Activated gamma-delta T cell treated with anti-CD3 and anti-CD28 coated beads, Interleukin-2, amount 50 U/mL, for 16 hours (primary cell): Measurements from ENCODE around the gene FBXO30.

Experiments
- DNase-seq: peaks from one replicate; pipeline ENCODE4 v3.0.0-alpha.2; 2020; ENCODE audit warnings: low read depth

Gene FBXO30

DNA sequence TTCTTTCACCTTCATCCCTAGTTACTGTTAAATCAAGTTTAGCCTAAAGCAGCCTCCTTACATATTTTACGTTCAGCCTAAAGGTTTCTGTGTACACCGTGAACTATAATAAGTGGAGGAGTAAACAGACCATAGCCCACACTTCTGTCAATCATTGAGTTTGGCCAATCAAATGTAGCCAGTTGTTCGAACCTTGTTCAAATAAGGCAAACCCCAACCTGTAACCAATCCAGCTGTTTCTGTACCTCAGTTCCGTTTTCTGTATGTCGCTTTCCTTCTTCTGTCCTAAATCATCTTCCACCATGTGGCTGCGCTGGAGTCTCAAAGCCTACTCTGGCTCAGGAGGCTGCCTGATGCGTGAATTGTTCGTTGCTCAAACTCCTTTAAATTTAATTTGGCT is 1.8 kb upstream of the FBXO30 start:
- DNase-seq = no peak

DNA sequence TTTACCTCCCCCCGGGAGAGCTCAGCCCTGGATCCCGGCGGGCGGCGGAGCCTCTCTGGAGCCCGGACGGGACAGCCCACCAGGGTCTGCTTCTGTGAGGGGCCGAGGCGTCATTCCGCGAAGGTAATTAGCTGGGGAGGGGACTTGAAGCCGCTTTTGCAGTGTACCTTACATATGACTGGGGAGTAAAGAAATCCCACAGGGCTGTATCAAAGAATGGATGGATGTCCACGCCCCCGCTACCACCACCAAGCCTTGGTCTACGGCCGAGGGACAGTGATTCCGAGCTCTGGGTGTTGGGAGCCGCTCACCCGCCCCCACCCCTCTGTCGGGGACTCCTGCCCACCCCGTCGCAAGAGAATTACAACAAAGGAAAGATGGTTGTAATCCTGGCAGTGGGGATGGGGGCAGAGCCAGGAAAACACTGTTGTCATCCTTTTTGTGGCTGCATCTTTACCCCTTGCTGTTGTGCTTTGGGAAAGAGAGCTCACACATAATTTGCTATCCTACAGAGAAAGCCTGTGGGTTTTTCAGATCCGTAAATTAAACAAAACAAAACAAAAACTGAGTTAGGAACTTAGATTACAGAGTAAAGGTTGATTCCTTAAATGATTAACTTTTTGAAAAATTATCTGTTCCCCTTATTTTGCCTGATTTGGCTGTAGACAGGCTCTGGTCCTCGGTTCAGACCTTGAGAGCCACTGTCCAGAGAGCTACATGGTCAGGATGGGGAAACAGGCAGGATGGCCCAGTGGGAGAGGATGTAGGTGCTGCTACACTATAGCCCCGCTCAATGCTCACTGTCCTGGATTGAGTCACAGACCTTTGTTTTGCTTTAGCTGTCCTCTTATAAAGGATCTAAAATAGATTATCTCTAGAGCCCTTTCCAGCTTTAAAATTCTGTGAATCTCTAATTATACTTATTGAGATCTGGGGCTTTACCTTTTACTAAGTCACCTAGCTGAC is 997 bp upstream of the FBXO30 start:
- DNase-seq = no peak

DNA sequence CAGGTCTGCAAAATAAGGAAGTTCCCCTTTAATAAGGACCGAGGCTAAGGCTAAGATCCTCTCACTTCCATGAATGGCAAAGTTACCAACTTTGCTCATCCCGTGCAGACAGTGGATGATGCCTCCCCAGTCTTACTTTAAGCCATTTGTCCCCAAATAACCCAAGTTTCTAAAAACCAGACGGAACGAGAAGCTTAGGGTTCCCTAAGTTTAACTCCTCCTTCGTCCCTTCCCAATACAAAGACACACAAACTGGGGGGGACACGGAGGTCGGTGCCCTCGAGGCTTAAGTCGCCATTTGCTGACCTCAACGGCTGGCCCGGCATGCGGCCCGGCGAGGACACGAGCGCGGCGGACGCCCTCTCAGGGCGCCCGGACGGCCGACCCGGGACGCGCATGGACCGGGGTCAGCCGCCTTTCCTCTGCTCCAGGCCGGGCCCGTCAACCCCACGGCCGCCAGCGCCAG is 527 bp downstream of the FBXO30 start:
- no peak for DNase-seq

DNA sequence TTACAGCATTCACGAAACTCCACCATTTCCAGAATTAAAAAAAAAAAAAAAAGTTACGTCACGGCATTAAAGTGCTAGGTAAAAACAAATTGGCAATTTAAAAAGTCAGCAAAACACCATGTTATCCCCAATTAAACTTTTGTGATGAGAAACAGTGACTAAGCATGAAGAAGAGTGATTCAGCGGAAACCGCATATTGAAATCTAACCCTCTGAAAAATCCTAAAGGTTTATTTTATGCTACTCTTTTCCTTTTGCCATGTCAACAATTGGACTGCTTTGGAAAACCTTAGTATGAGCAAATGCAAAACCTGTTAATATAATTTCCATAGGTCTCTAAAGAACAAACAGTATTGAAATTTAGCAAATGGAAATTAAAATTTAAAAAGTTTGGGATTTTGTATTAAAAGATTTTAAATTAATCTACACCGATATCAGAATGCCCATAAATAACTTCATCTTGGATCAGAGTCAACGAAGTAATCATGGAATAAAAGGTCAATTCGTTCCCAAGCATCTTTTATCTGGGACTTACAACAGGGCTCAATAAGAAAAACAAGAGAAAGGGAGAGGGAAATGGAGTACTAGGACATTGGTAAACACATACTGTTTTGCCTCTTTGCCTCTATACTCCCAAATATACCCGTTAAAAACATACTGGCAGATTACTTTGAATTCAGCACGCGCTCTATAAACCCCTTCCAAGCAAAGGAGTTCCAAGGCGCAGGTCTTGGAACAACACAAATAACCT is 1.1 kb downstream of the FBXO30 start:
- DNase-seq = no peak

DNA sequence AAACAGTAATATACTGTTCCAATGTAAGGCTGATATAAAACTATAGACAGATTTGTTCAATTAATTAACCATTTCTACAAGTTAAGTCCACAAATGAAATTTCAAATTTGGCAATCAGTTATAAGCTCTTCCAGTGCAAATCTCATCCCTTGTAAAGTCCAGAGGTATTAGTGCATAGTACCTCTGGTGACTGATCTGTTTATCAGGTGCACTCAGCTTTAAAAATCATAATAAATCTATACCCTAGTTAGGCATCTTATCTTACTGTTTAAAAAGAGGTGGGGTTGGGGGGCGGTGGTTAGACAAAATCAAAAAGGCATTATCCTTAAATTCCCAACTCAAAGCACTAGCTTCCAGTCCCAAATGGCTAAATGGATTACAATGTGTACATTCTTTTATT is 2.9 kb downstream of the FBXO30 start:
- DNase-seq = no peak

DNA sequence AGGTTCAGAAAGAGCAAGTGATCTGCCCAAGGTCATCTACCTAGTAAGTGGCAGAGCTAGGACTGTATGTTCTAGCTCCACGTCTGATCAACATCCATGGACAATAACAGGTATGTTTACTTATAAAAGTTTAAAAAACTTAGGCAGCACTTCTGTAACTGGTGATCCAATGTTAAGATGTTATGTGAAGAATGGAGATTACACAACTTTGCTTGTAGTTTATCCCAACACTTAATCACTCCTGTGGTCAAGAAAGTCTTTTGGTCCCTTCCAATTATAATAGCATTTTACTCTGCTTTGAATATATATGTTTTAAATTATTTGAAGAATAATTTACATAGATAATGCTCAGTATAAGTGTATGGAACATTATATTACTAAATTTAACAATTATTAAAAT is 4.8 kb downstream of the FBXO30 start:
- no peak for DNase-seq

DNA sequence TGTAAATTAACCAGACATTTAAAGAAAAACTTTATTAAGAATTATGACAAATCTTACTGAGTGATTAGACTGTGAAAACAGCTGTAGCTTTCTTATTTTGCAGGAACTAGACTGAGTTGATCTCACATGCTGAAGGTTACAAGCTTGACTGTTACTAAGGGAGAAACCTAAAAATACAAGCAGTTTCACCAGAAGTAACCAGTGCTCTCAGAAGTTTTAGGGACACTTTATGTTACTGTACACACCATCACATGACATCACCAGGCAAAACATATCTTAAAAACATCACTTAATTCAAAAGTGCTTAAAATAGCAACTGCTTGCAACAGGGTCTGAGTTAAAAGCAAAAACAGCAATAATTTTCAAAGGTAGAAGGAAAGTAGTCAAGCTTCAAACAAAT is 5.4 kb downstream of the FBXO30 start:
- DNase-seq = no peak

DNA sequence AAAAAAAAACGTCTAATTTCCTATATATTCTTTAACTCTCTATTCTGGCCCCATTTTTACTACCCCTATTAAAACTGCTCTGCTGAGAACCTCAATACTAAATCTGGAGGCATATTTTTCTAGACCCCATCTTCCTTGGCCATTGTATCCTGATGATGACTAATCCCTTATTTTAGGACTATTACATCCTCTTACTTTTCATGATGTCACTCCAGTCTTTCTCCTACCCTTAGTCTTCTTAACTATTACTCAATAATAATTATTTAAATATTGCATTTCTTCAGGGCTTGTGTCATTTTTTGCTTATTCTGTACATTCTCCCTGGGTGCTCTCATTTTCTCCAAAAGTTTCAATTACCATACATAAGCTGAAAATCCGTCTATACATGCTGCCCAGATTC is 6.4 kb downstream of the FBXO30 start:
- DNase-seq = no peak

DNA sequence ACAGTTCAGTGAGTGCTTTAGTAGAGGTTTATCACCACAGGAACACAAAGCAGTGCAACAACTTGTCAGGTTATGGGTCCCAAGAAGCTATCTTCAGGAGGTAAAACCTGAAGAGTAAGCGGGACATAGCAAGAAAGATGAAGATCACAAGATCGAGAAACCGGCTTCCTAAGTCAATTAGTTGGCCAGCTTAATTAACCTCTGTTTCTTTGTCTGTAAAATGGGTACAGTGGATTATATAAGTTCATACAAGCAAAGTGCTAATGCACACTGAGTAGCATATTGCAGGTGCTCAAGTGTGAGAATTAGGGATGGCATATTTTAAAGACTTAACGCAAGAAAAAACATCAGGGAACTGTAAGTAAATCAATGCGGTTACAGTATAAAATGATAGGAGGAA is 12.5 kb downstream of the FBXO30 start:
- no peak for DNase-seq

DNA sequence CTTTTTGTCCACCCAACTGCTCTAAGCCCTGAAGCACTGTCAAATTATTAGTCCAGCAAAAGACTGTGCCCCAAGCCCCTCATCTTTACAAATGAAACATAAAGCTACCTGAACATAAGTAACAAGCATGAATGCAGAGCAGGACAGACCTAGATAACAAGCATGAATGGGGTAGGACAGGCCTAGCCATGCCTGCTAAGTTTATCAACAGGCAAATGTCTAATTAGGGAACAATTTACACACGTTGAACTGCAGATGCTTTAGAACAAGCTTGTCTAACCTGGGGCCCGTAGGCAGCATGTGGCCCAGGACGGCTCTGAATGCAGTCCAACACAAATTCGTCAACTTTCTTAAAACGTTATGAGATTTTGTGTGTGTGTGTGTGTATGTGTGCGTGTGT is 13.6 kb downstream of the FBXO30 start:
- DNase-seq = no peak

DNA sequence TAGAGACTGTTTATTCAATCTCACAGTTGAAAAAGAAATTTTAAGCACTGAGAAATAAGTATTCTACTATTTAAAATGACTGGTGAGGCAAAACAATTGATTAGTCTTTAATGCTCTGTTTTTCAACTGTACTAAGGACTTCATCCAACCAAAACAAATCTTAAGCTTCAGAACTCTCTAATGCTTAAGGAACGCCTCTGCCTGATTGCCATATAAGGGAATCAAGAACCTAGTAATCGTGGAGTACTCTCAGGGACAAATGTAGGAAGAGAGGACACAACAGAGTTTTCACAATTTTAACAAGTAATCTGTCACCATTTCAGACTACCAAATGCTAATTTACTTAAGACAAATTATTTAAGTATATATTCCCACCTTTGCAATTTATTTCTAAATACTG is 16.1 kb downstream of the FBXO30 start:
- DNase-seq = no peak

DNA sequence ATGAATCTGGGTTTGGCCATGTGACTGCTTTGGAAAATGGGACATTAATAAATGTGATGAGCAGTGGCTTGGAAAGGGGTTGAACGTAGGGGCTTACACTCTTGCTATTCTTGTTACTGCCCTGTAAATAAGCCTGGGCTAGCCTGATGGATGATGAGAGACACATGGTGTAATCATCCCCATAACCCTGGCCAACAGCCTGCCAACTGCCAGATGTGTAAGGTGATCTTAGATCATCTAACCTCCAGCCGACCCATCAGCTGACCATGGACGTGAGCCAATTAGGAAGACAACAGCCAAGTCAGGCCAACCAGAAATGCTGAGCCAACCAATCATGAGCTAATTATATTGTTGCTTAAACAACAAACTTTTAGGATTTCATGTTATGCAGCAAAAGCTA is 25.2 kb downstream of the FBXO30 start:
- DNase-seq = no peak

DNA sequence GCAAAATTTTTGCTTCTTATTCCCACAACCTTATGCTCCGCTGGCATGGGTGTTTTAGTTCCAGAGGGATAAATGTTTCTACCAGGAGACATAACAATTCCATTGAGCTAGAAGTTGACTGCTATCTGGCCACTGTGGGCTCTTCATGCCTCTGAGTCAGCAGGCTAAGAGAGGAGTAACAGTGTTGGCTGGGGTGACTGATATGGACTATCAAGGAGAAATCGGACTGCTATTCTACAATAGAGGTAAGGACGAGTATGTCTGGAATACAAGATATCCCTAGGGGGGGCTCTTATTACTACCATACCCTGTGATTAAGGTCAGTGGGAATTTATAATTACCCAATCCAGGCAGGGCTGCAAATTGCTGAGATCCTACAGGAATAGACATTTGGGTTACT is 26.9 kb downstream of the FBXO30 start:
- DNase-seq = no peak

DNA sequence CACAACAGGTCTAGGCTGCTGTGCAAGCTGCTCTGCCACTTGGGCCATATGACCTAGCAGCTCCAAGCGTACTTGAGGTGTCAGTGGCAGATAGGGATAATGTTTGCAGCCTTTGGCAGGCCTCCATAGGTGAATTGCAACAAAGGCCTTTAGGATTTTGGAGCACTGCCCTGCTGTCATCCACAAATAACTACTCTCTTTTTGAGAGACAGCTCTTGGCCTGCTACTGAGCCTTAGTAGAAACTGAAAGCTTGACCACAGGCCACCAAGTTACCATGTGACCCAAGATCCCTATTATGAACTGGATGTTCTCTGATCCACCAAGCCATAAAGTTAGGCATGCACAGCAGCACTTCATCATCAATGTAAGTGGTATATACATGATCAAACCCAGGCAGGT is 29.9 kb downstream of the FBXO30 start:
- DNase-seq = no peak

DNA sequence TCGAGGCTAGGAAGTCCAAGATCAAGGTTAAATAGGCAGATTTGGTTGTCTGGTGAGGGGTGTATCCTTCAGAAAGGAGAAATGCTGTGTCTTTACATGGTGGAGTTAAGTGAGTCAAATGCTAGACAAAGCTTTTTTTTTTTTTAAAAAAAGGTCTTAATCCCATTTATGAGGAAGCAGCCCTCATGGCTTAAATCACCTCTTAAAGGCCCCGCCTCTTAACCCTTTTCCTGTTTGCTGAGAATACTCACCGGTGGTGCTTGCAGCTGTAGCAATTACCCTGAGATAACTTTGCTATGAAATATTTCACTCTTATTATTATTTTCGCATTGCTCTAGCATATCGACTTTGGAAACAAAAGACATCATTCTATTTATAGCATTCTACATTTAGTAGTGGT is 30.8 kb downstream of the FBXO30 start:
- DNase-seq = no peak

DNA sequence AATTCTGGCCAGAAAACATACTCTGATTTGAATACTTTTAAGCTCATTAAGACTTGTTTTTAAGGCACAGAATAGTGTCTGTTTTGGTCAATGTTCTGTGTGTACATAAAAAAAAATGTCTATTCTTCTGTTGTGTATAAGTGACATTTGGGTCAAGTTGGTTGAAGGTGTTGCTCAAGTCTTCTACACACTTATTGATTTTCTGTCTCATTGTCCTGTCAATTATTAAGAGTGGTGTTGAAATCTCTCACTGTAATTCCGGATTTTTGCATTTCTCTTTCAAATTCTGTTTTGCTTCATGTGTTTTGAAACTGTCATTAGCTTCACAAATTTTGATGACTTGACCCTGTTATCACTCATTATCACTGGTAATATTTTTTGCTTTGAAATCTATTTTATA is 41.7 kb downstream of the FBXO30 start:
- DNase-seq = no peak

DNA sequence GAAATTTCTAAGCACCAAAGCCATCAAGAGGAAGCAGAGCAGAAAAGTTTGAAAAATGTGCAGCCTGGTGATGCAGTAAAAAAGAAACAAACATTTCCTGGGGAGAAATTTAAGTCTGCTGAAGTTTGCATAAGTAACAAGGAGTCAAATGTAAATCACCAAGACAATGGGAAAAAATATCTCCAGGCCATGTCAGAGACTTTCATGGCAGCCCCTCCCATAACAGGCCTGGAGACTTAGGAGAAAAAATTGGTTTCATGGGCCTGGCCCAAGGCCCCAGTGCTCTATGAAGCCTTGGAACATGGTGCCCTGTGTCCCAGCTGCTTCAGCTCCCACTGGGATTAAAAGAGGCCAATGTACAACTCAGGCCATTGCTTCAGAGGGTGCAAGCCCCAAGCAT is 49.1 kb downstream of the FBXO30 start:
- DNase-seq = no peak

DNA sequence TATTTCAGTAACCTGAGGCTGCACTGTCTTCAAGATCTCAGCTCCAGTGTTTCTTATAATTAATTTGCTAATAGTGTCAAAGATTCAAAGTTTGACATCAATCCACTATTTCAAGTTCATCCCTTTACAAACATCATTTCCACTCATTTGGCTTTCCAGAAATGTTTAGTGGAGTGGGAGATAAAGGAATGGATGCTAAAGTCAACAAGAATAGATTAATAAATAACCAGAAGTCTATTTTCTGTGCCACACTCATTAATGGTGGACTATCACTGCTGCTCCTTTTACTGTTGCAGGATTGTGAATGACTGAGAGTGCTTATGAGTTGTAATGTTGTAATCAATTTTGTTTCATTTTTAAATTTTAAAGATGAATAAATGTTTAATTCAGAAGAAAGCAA is 50.9 kb downstream of the FBXO30 start:
- DNase-seq = no peak

DNA sequence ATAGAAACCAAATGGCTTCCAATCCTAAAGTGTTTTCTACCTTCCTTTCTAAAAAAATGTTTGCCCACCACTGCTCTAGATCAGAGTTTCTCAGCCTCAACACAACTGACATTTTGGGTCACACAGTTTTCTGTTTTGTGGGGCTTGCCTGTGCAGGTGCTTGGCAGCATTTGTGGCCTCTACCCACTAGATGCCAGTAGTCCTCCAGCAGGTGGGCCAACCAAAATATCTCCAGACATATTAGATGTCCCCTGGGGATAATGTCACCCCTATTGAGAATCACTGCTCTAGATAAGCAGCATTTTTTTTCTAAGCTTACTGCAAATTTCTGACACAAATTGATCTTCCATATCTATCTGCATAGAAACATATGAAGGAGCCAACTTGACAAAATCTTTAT is 53.0 kb downstream of the FBXO30 start:
- DNase-seq = no peak

DNA sequence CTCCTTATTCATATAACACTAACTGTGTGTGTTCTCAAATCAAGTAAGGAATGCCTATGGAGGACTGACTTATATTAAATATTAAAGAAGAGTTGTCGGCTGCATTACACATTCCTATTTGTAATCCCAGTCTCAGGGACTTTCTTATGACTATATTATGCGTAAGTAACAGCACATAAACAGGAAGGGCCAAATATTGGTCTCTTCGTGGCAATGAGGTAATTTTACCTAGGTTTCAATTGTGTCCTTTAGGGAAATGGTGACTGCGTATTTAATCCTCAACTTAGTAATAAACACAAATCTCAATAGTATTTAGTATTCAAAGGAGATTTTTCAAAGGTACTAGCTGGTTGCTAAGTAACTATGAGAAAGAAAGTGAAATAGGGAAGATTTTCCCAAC is 56.5 kb downstream of the FBXO30 start:
- DNase-seq = no peak

DNA sequence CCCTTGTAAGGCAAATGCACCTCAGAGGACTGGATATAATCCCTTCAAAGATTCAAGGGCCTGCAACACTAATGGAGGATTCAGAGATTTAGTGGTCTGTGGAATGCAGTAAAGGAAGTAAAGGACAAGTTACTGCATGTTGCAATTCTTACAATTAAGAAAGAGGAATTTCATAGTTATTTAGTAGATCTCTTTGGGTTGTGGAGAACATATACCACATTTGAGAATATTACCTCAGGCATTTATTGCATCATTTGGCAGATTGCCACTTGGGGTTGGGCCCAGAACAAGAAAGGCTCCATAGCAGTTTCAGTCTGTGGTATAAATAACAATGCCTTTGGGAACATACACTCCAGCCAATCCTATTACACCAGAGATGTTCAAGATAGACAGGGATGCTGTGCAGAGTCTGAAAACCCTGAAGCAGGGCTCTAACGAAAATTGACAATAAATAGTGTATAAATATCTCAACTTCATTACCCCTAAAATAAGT is 58.4 kb downstream of the FBXO30 start:
- no peak for DNase-seq

DNA sequence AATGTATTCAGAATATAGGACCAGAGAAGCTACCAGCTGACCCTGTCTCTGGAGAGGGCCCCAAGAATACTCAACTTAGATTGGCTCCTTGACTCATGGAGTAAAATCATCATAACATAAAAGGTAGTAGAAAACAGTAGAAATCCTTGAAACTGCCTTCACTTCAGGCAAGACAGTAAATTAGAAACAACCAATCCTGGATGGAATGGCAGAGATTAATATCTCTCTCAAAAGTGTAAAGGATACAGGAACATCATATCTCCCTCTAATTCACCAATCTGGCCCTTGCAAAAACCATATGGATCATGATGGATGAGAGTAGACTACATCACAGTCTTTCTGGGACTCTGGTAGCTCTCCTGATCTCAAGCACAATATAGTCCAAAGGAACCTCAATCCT is 58.9 kb downstream of the FBXO30 start:
- no peak for DNase-seq

DNA sequence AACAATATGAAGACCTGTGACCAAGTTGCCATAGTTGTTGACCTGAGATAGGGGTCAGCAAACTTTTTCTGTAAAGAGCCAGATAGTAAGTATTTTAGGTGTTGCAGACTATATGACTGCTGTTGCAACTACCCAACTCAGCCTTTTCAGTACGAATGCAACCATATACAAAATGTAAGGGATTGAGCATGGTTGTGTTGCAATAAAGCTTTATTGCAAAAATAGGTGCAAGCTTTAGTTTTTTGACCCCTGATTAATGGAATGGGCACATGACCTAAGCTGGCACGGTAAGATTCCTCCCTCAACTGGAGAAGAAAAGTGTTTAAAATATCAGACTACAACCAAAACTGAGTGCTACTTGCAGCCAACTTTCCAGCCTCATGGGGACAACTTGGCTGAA is 62.0 kb downstream of the FBXO30 start:
- DNase-seq = no peak
